Stimulated activated CD8-positive, alpha-beta memory T cell treated with anti-CD3 and anti-CD28 coated beads, Interleukin-7, amount 100 ng/mL, for 1 hour (primary cell): ENCODE data around the gene EGFL7.

Experiments
- DNase-seq, 2 donors: peaks; one replicate each; pipeline ENCODE4 v3.0.0-alpha.2; 2020; ENCODE audit warnings: low read depth in 2 of 2

Gene EGFL7

DNA sequence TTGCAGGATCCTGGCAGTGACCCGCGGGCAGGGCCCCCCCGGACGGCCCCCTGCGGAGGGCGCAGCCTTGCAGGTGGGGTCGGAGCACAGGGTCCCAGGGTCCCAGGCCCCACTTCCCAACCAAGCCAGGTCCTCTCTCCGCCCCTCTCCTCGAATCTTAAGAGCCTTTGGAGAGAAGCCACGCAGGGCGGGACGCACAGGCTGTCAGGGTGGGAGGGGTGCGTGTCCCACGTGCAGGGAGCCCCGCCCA, 18.4 kb upstream of the EGFL7 start:
- DNase-seq: no peak

DNA sequence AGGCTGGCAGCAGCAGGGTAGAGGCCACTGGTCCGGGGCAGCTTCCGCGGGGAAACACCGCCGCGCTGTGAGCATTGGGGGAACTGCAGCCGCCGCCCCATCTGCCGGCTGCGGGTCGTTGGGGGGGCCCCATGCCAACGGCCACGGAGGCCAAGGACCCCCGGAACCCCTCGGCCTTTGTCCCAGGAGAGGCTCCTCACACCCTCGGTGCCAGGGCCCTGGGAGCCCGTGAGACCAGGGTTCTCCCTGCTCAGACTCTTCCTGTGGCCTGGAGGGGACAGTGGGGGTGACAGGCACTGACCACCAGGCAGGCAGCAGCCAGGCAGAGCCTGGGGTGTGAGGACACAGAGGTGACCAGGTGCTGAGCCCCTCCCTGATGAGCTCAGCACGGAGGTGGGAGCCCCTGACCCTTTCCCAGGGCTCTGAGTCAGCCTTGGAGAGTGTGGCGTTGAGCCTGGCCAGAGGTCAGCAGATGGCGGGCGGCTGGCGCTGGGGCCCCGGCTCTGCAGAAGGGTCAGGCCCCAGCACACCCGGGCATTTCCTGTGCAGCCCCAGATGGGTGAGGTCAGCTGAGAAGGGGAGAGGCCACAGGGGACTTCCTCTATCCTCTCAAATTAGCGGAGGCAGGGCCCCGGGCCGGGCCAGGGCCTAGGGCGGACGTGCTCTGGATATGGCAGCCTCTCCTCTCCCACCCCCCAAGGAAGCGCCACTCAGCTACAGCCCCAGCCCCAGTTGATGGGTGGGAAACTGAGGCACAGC, 17.9 kb upstream of the EGFL7 start:
- peak; percentile 34 to 37 for DNase-seq

DNA sequence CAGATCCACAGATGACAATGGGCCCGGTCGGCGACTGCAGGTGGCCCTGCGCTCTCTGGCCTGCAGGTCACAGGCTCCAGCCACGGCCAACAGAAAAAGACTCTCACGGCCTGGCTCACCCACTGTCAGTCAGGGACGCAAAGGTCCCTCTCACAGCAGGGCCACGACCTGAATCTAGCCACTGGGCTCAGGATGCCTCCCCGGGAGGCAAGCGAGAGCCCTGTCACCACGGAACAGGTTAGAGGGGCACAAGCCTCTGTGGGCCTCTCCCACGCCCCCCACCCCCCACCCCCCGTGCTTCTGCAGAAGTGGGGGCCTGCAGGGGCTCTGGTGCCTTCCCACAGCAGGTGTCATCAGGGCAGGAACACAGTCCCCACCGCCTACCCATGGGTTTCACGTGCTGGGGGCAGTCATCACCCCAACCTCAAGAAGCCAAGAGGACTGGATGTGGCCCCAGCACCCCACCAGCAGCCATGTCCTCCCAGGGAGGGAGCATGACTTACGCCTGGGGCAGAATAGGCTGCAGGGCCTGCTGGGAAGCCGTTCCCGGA, 17.3 kb upstream of the EGFL7 start:
- DNase-seq: no peak

GRCh38 chr9:136645903-136646754, 16.6 kb upstream of the EGFL7 start:
- DNase-seq: no peak

GRCh38 chr9:136646827-136647711, 15.6 kb upstream of the EGFL7 start:
- DNase-seq: no peak

DNA sequence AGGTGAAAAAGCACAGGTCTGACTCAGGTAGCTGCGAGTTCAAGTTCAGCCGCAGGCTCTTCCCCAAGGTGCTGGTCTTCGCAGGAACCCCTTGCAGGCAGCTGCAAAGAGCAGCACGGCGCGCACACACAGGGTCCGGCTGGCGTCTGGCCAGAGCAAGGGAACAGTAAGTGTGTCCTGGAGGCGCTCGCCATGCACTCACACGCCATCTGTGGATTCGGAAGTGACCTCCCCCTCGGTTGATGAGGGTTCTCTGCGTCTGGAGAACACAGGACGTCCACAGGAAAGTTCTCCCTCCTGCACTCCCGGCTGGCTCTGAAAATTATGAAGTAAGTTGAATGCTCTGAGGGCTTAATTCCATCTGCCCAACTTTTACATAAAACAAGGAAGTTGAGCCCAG, 14.0 kb upstream of the EGFL7 start:
- no peak for DNase-seq

GRCh38 chr9:136650021-136650420, 12.7 kb upstream of the EGFL7 start:
- DNase-seq: no peak

- DNase-seq: no peak
Measured at GRCh38 chr9:136650648-136651047, 12.1 kb upstream of the EGFL7 start.

DNA sequence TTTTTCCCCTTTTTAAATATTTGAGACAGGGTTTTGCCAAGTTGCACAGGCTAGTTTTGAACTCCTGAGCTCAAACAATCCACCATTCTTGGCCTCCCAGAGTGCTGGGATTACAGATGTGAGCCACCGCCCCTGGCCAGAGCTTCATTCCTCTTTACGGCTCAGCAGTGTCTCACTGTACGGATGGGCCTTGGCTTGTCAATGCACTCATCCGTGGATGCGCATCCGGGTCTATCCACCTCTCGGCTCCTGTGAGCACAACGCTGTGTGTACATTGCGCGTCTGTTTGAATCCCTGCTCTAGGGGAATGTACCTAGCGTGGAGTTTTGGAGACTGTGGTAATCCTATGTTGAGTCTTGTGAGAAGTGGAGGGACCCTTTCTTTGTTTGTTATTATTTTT, 10.9 kb upstream of the EGFL7 start:
- DNase-seq: no peak

DNA sequence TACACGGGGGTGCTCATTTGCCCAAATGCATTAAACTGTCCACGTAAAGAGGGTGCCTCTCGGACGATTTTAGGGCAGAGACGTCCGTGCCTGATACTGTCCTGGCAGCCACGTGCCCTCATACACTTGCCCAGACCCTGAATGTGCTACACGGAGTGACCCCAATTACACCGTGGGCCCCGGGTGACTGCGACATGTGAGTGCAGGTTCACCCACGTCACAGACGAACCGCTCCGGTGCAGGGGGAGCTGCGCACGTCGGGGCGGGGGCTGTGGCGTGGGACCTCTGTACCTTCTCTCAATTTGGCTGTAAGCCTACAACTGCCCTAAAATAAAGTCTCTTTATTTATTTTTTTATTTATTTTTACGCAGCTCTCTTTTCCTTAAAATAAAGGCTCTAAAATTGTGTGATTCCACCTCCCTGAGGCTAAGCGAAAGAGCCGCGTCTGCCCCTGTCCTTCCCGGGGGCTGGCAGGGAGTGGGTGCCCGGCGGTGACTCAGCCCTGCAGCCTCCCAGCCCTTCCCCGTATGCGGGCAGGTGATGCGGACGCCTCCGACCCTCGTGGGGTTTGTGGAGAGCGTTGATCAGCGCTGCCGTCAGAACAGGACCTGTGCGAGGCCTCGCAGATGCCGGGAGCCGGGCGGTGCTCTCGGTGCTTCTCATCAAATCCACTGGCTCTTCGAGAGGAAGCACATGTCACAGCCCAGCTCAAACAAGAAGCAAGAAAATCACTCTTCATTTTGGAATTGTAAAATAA, 9.2 kb upstream of the EGFL7 start:
- DNase-seq: no peak

DNA sequence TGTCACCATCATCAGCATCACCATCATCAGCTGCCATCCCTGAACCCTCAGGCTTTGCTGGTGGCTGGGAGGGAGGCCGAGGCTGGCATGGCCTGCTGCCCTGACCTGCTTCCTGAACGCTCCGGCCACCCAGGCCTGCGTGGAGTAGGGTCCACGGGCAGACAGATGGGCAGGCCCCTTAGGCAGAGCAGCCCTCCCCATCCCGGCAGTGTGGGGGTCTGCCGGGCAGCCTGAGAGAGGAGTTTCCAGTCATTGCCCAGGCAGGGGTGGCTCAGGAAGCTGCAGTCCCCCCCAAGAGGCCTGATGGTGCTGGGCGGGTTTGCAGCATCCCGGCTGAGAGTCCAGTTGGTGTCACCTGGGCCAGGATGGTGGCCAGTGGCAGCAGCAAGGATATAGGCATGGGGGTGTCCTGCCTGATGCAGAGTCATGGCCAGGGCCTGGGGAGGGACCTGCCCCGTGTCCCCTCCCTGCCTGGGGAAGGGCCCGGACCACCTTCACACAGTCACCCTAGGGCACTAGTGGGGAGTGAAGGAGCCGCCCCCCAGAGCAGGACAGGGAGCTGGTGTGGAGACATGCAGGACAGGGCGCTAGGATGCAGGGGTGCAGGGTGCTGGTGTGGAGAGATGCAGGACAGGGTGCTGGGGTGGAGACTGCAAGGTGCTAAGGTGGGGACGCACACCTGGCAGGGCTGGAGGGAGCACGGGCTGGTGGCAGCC, 7.7 kb upstream of the EGFL7 start:
- no peak for DNase-seq

DNA sequence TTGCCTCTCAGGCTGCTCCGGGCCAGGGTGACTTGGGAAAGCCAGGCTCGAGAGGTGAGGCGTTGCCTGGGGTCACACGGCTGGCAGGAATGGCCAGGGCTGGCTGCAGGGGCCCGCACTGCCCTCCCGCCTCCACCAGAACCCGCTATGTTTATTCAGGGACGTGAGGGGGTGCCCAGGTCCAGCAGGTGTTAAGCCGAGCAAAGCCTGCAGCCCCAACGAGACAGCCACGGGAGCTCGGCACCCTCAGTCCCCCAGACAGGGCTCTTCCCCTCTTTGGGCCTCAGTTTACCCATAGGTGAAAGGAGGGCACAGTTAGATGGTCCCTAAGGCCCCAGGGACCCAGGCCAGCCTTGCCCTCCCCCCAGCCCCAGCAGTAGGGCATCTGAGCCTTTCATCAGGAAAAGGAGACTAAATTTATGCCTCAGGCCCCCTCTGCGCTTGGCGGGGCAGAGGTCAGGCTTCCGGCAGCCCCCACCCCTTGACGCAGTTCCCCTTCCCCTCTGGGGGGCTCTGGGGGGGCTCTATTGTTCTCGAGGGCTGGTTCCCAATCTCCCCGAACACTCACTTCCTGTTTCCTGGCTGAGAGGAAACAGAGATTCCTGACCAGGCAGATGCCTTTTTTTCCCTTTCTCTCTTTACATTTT, 7.1 kb upstream of the EGFL7 start:
- no peak for DNase-seq

- no peak for DNase-seq
Measured at GRCh38 chr9:136656183-136656738, 6.5 kb upstream of the EGFL7 start.

- no peak for DNase-seq
Measured at GRCh38 chr9:136656795-136657611, 5.7 kb upstream of the EGFL7 start.

- DNase-seq: no peak
Measured at GRCh38 chr9:136657974-136658848, 4.5 kb upstream of the EGFL7 start.

DNA sequence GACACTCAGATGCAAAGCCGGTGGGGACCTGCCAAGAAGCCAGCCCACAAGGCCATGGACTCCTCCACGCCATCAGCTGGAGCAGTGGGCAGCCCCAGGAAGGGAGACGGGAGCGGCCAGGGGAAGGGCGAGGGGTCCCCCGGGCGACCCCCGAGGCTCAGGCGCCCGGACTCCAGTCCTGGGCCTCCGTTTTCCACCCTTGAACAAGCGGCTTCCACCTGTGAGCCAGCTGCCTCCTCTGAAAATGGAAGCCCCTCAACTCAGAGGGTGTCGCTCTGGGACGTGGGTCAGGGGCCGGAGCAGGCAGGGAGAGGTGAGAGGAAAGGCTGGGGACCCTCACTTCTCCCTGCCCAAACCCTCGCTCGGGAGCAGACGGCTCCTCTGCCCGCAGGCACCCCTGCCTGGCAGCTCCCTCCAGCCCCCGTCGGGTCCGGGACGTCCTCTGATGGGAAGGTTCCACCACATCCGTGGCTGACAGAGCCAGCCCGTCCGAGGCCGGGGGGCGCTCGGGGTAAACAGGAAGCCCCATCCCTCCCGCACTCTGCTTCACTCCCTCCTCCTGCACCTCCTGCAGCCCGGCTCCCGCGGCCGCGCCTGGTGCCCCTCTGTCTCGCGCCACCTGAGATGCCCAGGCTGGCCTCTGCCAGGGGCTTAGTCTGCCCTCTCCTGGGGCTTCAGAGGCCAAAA, 3.7 kb upstream of the EGFL7 start:
- no peak for DNase-seq
